KMS-11 (cell line): Measurements from ENCODE around the gene P4HB.

Source experiments
- H2AFZ ChIP-seq: fragments of 200-600 bp; sonication (generic); 2 replicates; pipeline ENCODE4 v1.6.1; 2016; ENCODE audit warnings: antibody characterized with exemption, mixed run types, low read depth
- H3K27ac ChIP-seq: fragments of 200-600 bp; sonication (generic); 2 replicates; pipeline ENCODE4 v1.6.1; 2016; ENCODE audit warnings: mild to moderate bottlenecking, mixed run types
- H3K27me3 ChIP-seq: fragments of 200-600 bp; sonication (generic); 2 replicates; pipeline ENCODE4 v1.6.1; 2017; ENCODE audit warnings: mild to moderate bottlenecking, low read depth, mixed run types, moderate library complexity; ENCODE audit not compliant: insufficient read depth
- H3K36me3 ChIP-seq: fragments of 200-600 bp; sonication (generic); 2 replicates; pipeline ENCODE4 v1.6.1; 2017; ENCODE audit warnings: mild to moderate bottlenecking, mixed run types; ENCODE audit not compliant: insufficient read depth
- H3K4me1 ChIP-seq: fragments of 200-600 bp; sonication (generic); 2 replicates; pipeline ENCODE4 v1.6.1; 2016; ENCODE audit warnings: mild to moderate bottlenecking, low read depth, mixed run types; ENCODE audit not compliant: poor library complexity, severe bottlenecking
- H3K4me2 ChIP-seq: fragments of 200-600 bp; sonication (generic); 2 replicates; pipeline ENCODE4 v1.7.0; 2016; ENCODE audit warnings: mild to moderate bottlenecking, mixed run types
- H3K4me3 ChIP-seq: fragments of 200-600 bp; sonication (generic); IDR thresholded peaks from 2 replicates; pipeline ENCODE4 v1.6.1; 2017; ENCODE audit warnings: low read depth, low read length, mixed read lengths; ENCODE audit not compliant: insufficient read depth
- H3K79me2 ChIP-seq: fragments of 200-600 bp; sonication (generic); 2 replicates; pipeline ENCODE4 v1.6.1; 2016; ENCODE audit warnings: low read depth, mixed run types; ENCODE audit not compliant: insufficient read depth
- H3K9ac ChIP-seq: fragments of 200-600 bp; sonication (generic); 2 replicates; pipeline ENCODE4 v1.6.1; 2016; ENCODE audit warnings: mild to moderate bottlenecking, mixed run types
- H4K20me1 ChIP-seq: fragments of 200-600 bp; sonication (generic); 2 replicates; pipeline ENCODE4 v1.6.1; 2016; ENCODE audit warnings: mild to moderate bottlenecking, mixed run types; ENCODE audit not compliant: insufficient read depth
- TF ChIP-seq, protein P1 (sequence below): fragments of 200-600 bp; sonication (generic); conservative IDR thresholded peaks from 2 replicates; pipeline ENCODE4 v1.6.1; 2017; ENCODE audit warnings: low read depth, mild to moderate bottlenecking, antibody characterized with exemption, low read length, moderate library complexity, mixed read lengths

The P4HB gene

DNA sequence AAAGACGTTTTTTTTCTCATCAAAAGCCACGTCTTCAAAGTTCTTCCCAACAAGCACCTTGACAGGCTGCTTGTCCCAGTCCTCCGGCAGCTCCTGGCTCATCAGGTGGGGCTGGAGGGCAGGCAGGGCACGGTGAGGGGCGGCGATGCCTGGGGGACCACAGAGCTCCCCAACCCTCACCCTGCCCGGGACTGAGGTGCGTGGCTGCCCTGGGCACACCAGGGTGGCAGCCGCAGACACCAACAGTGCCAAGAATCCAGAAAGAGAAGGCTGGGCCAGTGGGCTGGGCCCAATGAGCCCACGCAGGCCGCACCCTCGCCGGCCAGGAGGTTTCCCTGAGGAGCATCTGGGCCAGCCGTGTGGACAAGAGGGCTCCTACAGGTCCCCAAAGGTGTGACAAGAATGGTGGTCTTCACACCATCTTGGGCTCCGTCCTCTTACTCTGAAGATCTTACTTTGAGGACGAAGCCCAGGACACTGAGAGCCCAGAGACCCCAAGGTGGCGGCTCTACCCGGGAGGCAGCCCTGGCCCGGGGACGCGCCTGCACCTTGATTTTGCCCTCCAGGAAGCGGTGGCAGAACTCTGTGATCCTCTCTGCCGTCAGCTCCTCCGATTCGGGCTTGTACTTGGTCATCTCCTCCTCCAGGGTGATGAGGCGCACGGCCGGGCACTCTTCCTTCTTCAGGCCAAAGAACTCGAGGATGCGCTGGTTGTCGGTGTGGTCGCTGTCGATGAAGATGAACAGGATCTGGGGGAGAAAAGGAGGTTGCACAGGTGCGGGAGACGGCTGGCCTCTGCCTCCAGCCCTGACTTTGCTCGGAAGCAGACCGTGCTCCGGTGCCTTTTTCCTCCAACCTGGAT is 14.2 kb downstream of the P4HB start:
- H3K4me1 ChIP-seq = no peaks in the 10 kb centered on the region
- TF ChIP-seq, protein P1, sequence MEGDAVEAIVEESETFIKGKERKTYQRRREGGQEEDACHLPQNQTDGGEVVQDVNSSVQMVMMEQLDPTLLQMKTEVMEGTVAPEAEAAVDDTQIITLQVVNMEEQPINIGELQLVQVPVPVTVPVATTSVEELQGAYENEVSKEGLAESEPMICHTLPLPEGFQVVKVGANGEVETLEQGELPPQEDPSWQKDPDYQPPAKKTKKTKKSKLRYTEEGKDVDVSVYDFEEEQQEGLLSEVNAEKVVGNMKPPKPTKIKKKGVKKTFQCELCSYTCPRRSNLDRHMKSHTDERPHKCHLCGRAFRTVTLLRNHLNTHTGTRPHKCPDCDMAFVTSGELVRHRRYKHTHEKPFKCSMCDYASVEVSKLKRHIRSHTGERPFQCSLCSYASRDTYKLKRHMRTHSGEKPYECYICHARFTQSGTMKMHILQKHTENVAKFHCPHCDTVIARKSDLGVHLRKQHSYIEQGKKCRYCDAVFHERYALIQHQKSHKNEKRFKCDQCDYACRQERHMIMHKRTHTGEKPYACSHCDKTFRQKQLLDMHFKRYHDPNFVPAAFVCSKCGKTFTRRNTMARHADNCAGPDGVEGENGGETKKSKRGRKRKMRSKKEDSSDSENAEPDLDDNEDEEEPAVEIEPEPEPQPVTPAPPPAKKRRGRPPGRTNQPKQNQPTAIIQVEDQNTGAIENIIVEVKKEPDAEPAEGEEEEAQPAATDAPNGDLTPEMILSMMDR = no peak
- H3K4me3 ChIP-seq = no peak overlapping the region
- peaks cover 12% of the 10 kb centered on the region; the same call in 1 of the 2 replicates for H3K36me3 ChIP-seq
- 0 out of 2 replicates have a peak, but pooled peaks cover under 1% of the 10 kb centered on the region for H3K79me2 ChIP-seq
- no peak overlapping the region for H3K4me2 ChIP-seq
- no peaks in the 10 kb centered on the region for H3K27me3 ChIP-seq
- 0 out of 2 replicates have a peak, but pooled peaks cover 4% of the 10 kb centered on the region for H4K20me1 ChIP-seq
- no peak overlapping the region for H2AFZ ChIP-seq
- H3K27ac ChIP-seq = no peak overlapping the region
- no peak overlapping the region for H3K9ac ChIP-seq

GRCh38 chr17:81845361-81845760 is 15.0 kb downstream of the P4HB start:
- TF ChIP-seq, protein P1 = no peak

DNA sequence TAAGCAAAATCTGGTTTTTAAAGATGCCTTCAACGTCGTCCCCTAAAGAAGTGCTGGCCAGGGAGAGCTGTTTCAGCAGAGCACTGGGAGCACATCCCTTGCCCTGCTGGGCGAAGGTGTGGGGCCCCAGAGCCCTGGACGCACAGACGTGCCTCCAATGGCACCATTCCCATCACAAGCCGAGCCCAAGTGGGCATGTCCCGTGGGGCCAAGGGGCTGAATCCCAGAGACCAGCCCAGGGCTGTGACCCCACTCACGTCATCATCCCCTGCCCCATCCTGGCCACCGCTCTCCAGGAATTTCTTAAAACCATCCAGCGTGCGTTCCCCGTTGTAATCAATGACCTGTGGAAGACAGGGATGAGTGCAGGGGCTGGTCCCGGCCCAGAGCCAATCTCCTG is 15.4 kb downstream of the P4HB start:
- H2AFZ ChIP-seq = no peak overlapping the region
- 0 out of 2 replicates have a peak, but pooled peaks cover 4% of the 10 kb centered on the region for H4K20me1 ChIP-seq
- H3K27ac ChIP-seq = no peak overlapping the region
- H3K4me3 ChIP-seq = no peak overlapping the region
- no peaks in the 10 kb centered on the region for H3K79me2 ChIP-seq
- no peaks in the 10 kb centered on the region for H3K4me1 ChIP-seq
- TF ChIP-seq, protein P1 = no peak
- no peak overlapping the region for H3K9ac ChIP-seq
- H3K27me3 ChIP-seq = no peaks in the 10 kb centered on the region
- no peak overlapping the region for H3K4me2 ChIP-seq
- H3K36me3 ChIP-seq = peaks cover 12% of the 10 kb centered on the region; the same call in 1 of the 2 replicates

More at GRCh38 chr17:81845361-81845760, 15.0 kb downstream of the P4HB start:
- H3K36me3 ChIP-seq = peaks cover 12% of the 10 kb centered on the region; the same call in 1 of the 2 replicates
- 0 out of 2 replicates have a peak, but pooled peaks cover 4% of the 10 kb centered on the region for H4K20me1 ChIP-seq
- no peaks in the 10 kb centered on the region for H3K27me3 ChIP-seq
- no peaks in the 10 kb centered on the region for H3K79me2 ChIP-seq
- no peak overlapping the region for H3K9ac ChIP-seq
- no peak overlapping the region for H3K4me3 ChIP-seq
- no peak overlapping the region for H2AFZ ChIP-seq
- no peaks in the 10 kb centered on the region for H3K4me1 ChIP-seq
- no peak overlapping the region for H3K4me2 ChIP-seq
- H3K27ac ChIP-seq = no peak overlapping the region

DNA sequence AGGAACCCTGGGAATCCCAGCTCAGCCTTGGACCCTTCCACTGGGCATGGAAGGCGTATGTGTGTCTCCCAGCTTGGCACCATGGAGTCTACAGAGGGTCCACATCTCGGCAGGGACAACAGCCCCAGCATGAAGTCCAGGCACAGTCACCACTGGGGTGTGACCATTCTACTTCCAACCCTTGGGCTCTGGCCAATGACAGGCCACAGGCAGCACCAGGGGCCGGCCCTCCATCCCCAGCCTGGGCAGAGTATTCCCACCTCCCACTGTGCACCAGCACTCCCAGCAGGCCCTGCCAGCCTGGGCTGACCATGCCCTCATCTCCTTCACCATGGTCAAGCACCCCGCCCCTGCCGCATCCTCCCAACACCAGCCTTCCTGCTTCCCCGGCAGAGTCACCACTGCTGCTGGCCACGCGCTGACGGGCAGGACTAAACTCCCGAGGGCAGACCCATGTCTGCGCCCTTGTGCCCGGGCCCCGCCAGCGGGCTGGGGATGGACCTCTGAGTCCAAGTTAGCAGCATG is 15.9 kb downstream of the P4HB start:
- Histone ChIP-seq H3K27me3 (no peaks in the 10 kb centered on the region), H4K20me1 (0 out of 2 replicates have a peak, but pooled peaks cover 4% of the 10 kb centered on the region), H3K27ac (no peak overlapping the region), H3K36me3 (peaks cover 12% of the 10 kb centered on the region; the same call in 1 of the 2 replicates), H3K4me2 (no peak overlapping the region), H3K9ac (no peak overlapping the region), H3K4me3 (no peak overlapping the region), H3K4me1 (no peaks in the 10 kb centered on the region), H3K79me2 (no peaks in the 10 kb centered on the region), H2AFZ (no peak overlapping the region)
- TF ChIP-seq, protein P1 = no peak
